GM19463 (cell line): ENCODE results near the gene TNFRSF8.

Source experiments
- ATAC-seq: cut with Tn5 transposase; IDR thresholded peaks from one replicate; pipeline ENCODE4 v1.9.1; 2021; ENCODE audit warnings: mild to moderate bottlenecking, moderate library complexity; ENCODE audit not compliant: unreplicated experiment

TNFRSF8 gene

GRCh38 chr1:12113433-12114339, 50.6 kb downstream of the TNFRSF8 start:
- no peak for ATAC-seq

DNA sequence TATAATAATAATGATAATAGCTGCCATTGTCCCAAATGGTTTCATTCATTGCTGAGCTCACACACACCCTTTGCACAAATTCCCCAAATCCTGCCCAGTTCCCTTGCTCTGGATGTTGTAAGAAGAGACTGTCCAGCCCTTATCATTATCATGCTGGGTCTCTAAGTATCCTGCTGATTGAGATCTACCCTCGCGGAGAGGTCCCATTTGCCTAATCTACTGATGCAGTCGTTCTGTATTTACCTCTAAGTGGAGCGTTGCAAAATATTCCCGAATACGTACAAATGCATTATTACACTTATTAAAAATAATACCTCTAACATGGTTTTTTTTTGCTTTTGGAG, 51.2 kb downstream of the TNFRSF8 start:
- no peak for ATAC-seq

DNA sequence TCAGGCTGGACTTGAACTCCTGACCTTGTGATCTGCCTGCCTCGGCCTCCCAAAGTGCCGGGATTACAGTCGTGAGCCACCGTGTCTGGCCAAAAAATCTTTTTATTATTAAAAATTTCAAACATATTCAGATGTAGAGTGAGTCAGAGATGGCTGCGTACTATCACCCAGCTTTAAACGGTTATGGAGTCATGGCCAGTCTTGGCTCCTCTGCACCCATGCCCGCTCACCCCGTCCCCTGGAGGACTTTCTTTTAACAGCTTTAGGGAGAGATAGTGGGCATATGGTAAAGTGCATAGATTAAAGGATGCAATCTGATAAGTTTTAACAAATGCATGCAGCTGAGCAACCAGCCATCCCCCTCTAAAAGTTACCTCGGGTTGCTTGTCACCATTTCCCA, 51.8 kb downstream of the TNFRSF8 start:
- no peak for ATAC-seq

DNA sequence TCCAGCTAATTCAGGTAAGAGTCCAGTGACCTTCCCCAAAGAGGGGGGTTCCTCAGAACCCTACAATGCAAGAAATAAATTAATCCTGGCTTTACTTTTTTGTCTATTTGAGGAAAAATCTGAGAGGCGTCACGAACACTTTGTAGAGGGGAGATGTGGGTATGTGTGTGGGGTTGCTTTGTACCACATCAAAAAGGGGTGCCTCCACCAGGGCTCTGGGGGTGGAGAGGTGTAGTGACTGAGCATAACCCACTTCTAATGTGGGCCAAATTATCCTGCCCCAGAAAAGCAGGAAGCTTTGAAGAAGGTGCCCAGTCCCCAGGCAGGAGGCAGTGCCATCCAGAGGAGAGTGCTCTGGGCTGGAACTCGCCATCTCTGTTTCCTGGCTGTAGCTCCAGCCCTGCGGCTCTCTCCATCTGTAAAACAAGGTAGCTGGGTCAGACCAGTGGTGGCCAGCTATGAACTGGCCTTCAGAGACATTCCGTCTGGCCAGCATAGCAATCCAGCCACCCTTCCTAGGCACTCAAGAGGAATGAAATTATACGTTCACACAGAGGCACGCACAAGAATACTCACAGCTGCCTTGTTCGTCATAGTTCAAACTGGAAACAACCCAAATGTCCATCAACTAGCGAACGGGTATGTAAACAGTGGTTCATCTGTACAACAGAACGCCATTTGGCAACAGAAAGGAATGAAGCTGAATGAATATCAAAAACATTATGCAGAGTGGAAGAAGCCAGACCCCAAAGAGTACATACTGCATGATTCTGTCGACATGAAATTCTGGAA, 58.3 kb downstream of the TNFRSF8 start:
- no peak for ATAC-seq

GRCh38 chr1:12123172-12123571, 60.1 kb downstream of the TNFRSF8 start:
- ATAC-seq = no peak

DNA sequence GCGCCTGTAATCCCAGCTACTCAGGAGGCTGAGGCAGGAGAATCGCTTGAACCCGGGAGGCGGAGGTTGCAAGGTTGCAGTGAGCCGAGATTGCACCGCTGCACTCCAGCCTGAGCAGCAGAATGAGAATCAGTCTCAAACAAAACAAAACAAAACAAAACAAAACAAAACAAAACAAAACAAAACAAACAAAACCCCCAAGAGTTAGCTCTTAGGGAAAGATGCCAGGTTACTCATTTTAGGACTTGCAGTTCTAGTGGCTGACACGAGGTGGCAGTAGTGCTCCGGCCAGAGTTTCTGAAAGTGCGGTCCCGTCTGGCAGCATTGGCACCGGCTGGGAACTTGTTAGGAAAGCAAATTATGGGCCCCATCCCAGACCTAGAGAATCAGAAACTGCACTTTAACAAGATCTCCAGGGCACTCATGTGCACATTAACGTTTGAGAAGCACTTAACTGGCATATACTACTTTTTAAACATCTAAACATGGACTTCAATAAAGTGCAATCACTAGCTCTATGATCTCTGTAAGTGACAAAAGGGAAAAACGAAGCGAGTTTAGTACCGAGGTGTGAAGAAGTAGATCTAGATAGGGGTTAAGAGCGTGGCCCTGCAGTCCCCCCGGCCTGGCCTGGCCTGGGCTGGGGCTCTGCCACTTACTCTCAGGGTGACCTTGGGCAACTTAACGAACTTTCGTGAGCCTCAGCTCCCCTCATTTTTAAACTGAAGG, 61.8 kb downstream of the TNFRSF8 start:
- no peak for ATAC-seq

DNA sequence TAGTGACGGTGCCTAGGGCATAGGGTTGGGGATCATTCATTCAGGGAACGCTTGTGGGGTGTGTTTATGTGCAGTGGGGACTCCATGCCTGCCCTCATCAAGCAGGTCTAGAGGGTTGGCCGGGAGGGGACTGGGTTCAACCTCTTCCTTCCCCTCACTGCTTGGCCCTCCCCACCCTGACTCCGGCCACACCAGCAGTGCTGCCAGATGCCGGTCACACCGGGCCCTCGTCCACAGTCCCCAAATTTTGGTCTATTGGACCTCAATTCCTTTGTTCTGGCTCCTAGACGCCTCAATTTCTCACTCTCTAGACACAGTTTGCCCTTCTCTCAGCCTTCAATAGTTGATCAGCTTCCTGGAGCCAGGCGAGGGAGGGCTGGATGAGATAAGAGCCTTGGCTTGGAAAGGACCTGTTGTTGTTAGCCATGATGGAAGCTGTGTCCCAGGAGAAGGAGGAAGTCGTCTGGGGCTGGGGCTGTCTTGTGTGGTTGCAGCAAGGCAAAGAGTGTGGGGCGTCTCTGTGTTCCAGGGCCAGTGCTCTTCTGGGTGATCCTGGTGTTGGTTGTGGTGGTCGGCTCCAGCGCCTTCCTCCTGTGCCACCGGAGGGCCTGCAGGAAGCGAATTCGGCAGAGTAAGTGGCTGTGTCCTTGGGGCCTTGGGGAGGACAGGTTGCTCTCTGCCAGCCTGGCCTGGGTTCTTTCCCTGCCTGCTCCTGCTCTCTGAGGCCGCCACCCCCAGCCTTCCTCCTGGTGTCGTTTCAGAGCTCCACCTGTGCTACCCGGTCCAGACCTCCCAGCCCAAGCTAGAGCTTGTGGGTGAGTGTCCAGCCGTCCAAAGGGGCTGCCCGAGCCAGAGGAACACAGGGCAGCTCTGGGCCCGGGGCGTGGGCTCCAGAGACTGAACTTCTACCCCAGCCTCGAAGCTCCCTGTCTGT, 62.6 kb downstream of the TNFRSF8 start:
- ATAC-seq = no peak

DNA sequence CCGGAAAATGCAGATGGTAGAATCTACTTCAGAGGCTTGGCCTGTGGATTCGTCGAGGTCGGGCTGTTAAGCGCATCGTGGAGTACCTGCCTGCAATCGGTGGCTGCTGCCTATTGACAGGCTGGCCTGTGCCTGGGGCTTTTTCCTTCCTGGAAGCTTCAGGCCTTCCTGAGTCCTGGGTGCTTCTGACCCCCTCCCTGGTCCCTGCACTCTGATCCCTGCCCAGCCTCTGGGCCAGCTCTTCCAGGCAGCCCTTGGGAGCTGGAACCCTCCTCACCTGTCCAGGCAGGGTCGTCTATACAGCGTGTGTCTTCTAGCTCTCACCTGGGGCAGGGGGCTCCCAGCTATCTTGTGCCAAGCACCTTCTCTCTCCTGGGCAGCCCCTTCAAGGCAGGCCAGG, 63.7 kb downstream of the TNFRSF8 start:
- no peak for ATAC-seq

GRCh38 chr1:12127206-12127810, 64.2 kb downstream of the TNFRSF8 start:
- no peak for ATAC-seq

DNA sequence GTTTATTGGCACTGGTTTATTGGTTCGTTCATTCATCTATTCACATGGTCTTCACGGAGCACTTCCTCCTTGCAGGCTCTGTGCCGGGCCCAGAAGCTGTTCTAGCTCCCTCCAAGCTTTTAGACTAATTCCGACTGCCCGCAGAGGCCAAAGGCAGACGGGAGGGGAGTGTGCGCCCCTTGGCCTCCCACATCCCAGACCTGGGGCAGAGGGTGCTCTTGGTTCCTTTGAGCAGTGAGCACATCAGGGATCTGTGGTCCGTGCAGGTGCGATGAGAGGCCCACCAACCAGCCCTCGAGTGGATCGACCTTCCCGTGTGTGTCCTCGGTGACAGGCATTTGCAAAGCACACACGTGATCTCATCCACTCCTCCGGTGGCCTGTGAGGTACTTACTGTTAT, 65.0 kb downstream of the TNFRSF8 start:
- no peak for ATAC-seq

DNA sequence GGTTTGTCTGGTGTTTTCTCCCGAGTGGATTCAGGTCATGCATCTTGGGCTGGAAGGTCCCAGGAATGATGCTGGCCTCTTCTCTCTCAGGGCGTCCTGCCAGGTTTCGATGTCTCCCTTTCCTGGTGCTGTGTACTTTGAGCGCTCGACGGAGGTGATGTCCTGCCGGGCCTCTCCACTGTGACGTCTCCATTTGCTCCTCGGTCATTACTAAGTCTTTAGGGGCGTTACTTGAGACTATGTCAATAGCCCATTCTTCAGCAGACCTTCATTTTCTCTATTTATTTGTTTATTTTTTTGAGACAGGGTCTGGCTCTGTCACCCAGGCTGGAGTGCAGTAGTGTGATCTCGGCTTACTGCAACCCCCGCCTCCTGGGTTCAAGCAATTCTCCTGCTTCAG, 66.5 kb downstream of the TNFRSF8 start:
- no peak for ATAC-seq

GRCh38 chr1:12130466-12131130, 67.5 kb downstream of the TNFRSF8 start:
- no peak for ATAC-seq

GRCh38 chr1:12132078-12132477, 69.0 kb downstream of the TNFRSF8 start:
- no peak for ATAC-seq

DNA sequence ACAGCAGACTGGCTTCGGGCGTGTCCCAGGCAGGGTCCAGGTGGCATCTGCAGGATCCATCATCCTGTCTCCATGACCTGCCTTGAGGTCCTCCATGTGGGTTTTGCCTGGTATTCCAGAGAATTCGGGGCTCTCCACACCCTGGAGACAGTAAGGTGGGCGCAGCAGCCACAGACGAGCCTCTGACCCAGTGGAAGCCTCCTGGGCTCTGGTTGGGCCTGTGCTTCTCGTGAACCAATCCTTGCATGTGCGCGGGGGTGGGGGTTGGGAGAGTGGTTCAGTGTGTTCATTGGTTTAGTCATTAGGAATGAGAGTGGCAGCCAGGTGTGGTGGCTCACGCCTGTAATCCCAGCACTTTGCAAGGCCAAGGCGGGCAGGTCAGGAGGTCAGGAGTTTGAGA, 71.6 kb downstream of the TNFRSF8 start:
- no peak for ATAC-seq

- ATAC-seq = no peak
These were observed 72.5 kb downstream of the TNFRSF8 start for GRCh38 chr1:12135612-12136011.

DNA sequence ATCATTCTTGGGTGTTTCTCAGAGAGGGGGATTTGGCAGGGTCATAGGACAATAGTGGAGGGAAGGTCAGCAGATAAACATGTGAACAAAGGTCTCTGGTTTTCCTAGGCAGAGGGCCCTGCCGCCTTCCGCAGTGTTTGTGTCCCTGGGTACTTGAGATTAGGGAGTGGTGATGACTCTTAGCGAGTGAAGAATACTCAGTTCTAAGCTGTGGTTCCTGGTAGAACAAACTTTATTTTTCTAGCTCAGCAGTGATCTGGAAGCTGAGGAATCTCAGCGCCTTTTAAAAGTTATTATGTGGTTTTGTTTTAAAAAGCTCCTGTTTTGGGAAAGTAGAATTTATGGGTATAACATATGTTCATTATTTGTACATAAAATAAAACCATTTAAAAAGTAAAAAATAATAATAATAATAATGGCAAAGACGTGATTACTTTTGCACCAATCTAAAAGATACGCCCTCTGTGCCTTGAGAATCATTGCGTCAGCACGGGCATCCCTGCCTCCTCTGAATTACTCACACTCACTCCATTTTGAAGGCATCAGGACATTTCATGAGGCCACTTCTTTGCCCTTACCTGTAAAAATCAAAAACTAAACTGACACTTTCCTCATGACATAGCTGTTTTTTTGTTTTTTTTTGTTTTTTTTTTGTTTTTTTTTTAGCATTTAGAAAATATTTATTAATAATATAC, 74.0 kb downstream of the TNFRSF8 start:
- no peak for ATAC-seq

GRCh38 chr1:12138196-12139168, 75.4 kb downstream of the TNFRSF8 start:
- ATAC-seq = no peak

DNA sequence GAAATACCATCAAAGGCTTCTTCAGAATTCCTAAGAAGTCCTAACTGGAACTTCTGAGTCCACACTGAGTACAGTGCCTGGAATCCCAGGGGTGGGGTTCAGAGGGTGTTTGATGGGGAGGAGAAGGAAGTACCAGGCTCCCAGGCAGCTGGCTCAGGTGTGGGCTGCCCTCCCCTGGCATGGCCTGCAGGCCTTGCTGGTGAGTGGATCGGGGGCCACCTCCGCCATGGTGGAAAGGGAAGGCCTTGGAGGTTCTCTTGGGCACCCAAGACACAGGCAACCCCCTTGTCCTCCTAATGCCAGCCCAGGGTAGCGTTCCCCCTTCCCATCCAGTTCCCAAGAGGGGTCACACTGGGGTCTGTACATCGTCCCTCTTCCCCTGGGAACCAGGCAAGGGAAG, 76.9 kb downstream of the TNFRSF8 start:
- ATAC-seq = no peak
